ENCODE measurements around the gene SOX10.

- no peak for TF ChIP-seq JUN (IDR thresholded peaks at IDR 0.05; ENCODE audit: borderline replicate concordance, low read depth, low read length)
- TF ChIP-seq JUN (CRISPR knock-in tag; IDR thresholded peaks at IDR 0.05; ENCODE audit: borderline replicate concordance), result no peak
- TF ChIP-seq BRF2 (IDR thresholded peaks at IDR 0.05; ENCODE audit: borderline replicate concordance, insufficient read depth, insufficient read length), result no peak
- TF ChIP-seq EP300 (IDR thresholded peaks at IDR 0.05; ENCODE audit: low read length), result no peak
- no peak for TF ChIP-seq PHF8 (IDR thresholded peaks at IDR 0.05; ENCODE audit: borderline replicate concordance, low read length)
These were observed 1.5 kb upstream of the SOX10 start for GRCh38 chr22:37985751-37986281.
